HG02840 (cell line): ENCODE data around the gene PLEKHA3.
A peak's percentile ranks its signal among the peaks of the same experiment; 100 is the strongest.
"Not testable (repeated sequence)": the region's sequence is repeated elsewhere in the genome, so short reads cannot be mapped to it uniquely, and the experiment has no call there.

ENCODE experiments used
- ATAC-seq: cut with Tn5 transposase; IDR thresholded peaks from one replicate; pipeline ENCODE4 v1.9.1; 2021; ENCODE audit warnings: mild to moderate bottlenecking, moderate library complexity, moderate number of reproducible peaks; ENCODE audit not compliant: unreplicated experiment, low FRiP score

PLEKHA3 gene

GRCh38 chr2:178480227-178481181, at the start of gene PLEKHA3:
TSS of gene PLEKHA3 (plus strand) at chr2:178480457. CDS start at chr2:178480870, 413 bp downstream.
- peak; percentile 69 for ATAC-seq

GRCh38 chr2:178436662-178437061, 43.6 kb upstream of the PLEKHA3 start:
- ATAC-seq, result no peak

GRCh38 chr2:178441426-178441825, 38.8 kb upstream of the PLEKHA3 start:
- ATAC-seq, result no peak

GRCh38 chr2:178448968-178449661, 31.1 kb upstream of the PLEKHA3 start:
- no peak for ATAC-seq

GRCh38 chr2:178449700-178450523, 30.3 kb upstream of the PLEKHA3 start:
- no peak for ATAC-seq

GRCh38 chr2:178450524-178450773, 29.8 kb upstream of the PLEKHA3 start:
- ATAC-seq, result peak; percentile 54

- peak; percentile 85 for ATAC-seq
Observed at GRCh38 chr2:178450774-178451525, 29.3 kb upstream of the PLEKHA3 start, which contains the start of the genes PJVK and PRKRA. TSS of gene PJVK (plus strand) at chr2:178451378. CDS start at chr2:178453410, 2,032 bp downstream. TSS of gene PRKRA (minus strand) at chr2:178451175. CDS start at chr2:178451030, 145 bp downstream.

GRCh38 chr2:178452334-178452733, 27.9 kb upstream of the PLEKHA3 start:
- ATAC-seq, result no peak

GRCh38 chr2:178452870-178453269, 27.4 kb upstream of the PLEKHA3 start:
- no peak for ATAC-seq

- no peak for ATAC-seq
Observed at GRCh38 chr2:178455947-178456346, 24.3 kb upstream of the PLEKHA3 start.

- no peak for ATAC-seq
Observed at GRCh38 chr2:178457390-178457886, 22.8 kb upstream of the PLEKHA3 start.

- no peak for ATAC-seq
Observed at GRCh38 chr2:178469219-178469849, 10.9 kb upstream of the PLEKHA3 start.

GRCh38 chr2:178471313-178471712, 8.9 kb upstream of the PLEKHA3 start:
- ATAC-seq, result not testable (repeated sequence)

- ATAC-seq, result no peak
Observed at GRCh38 chr2:178473373-178473772, 6.9 kb upstream of the PLEKHA3 start.

- no peak for ATAC-seq
Observed at GRCh38 chr2:178473931-178474330, 6.3 kb upstream of the PLEKHA3 start.

GRCh38 chr2:178474560-178474959, 5.7 kb upstream of the PLEKHA3 start:
- ATAC-seq, result no peak

GRCh38 chr2:178476477-178476876, 3.8 kb upstream of the PLEKHA3 start:
- ATAC-seq, result no peak

GRCh38 chr2:178477443-178478129, 2.7 kb upstream of the PLEKHA3 start:
- no peak for ATAC-seq

- no peak for ATAC-seq
Observed at GRCh38 chr2:178478130-178478438, 2.2 kb upstream of the PLEKHA3 start.
